HCT116 (cell line): ENCODE data around the gene PLEKHO2. TPM values are rescaled to one million over a fixed set of nuclear protein-coding genes. Genes with fewer than 3 reads are reported as not detected.

ENCODE experiments used
- ATAC-seq: fragments of 200-7000 bp; cut with Tn5 transposase; 2 replicates; pipeline ENCODE4 v1.9.1; 2020; ENCODE audit warnings: mild to moderate bottlenecking, moderate library complexity
- BruUV-seq: library from RNA; stranded (reverse); fragments of 400-500 nt; replicated peaks from 2 replicates; lab custom pipeline; 2021; lab: Mats Ljungman, UMichigan
- CTCF ChIA-PET: fragments of 300-600 bp; sonication (Branson Sonifier 250); formaldehyde crosslinking; loops from one replicate; lab custom pipeline; 2021; ENCODE audit warnings: antibody characterized with exemption; lab: Charles Lee
- POLR2A ChIA-PET: fragments of 300-600, 350-600 bp; sonication (Branson Sonifier 250); formaldehyde crosslinking; loops from one replicate; lab custom pipeline; 2021; ENCODE audit warnings: antibody characterized with exemption; lab: Charles Lee
- RAD21 ChIA-PET, 2 experiments: fragments of 300-600 bp; sonication (Branson Sonifier 250); formaldehyde crosslinking; loops; one replicate each; lab custom pipeline; 2023; ENCODE audit warnings: low total read pairs in 2 of 2; ENCODE audit not compliant: uncharacterized antibody in 2 of 2, unreplicated experiment in 2 of 2, low non-redundant PET in 1 of 2; lab: Charles Lee
- DNase-seq: peaks from one replicate; pipeline ENCODE4 v3.0.0-alpha.2; 2010; ENCODE audit warnings: low read depth, low spot score
- H2AFZ ChIP-seq: fragments of 200-600 bp; shearing (Covaris generic), sonication (generic); 2 replicates; pipeline ENCODE4 v1.6.1; 2017; ENCODE audit warnings: low read depth, mixed run types, mixed read lengths, antibody characterized with exemption, low read length; ENCODE audit not compliant: poor library complexity, severe bottlenecking
- H3K27ac ChIP-seq: 2 replicates; pipeline ENCODE4 v1.5.1; 2012; ENCODE audit warnings: low read depth, low read length
- H3K27me3 ChIP-seq: fragments of 200-600 bp; sonication (generic); 2 replicates; pipeline ENCODE4 v1.6.1; 2016; ENCODE audit warnings: mixed run types, low read length, mixed read lengths; ENCODE audit not compliant: insufficient read depth
- H3K36me3 ChIP-seq, 2 experiments: fragments of 200-500 bp in 1 of 2; fragments of 200-600 bp in 1 of 2; sonication (Bioruptor generic) in 1 of 2; sonication (generic) in 1 of 2; 2 replicates each; pipeline versions ENCODE4 v1.5.1 to v1.6.1; 2014 to 2016; ENCODE audit warnings: low read length in 2 of 2, inconsistent platforms in 1 of 2, mixed read lengths in 1 of 2, mixed run types in 1 of 2; ENCODE audit not compliant: insufficient read depth in 2 of 2, control insufficient read depth in 1 of 2
- H3K4me1 ChIP-seq, 2 experiments: fragments of 200-600 bp in 1 of 2; sonication (generic) in 1 of 2; 2 replicates each; pipeline versions ENCODE4 v1.5.1 to v1.6.1; 2012 to 2017; ENCODE audit warnings: low read length in 2 of 2, inconsistent platforms in 1 of 2, mild to moderate bottlenecking in 1 of 2, mixed read lengths in 1 of 2, mixed run types in 1 of 2, moderate library complexity in 1 of 2; ENCODE audit not compliant: insufficient read depth in 2 of 2, control insufficient read depth in 1 of 2
- H3K4me2 ChIP-seq: fragments of 200-600 bp; sonication (generic); 2 replicates; pipeline ENCODE4 v1.6.1; 2017; ENCODE audit warnings: mixed run types, low read length, mixed read lengths
- H3K4me3 ChIP-seq, 2 experiments: fragments of 200-600 bp in 1 of 2; sonication (generic) in 1 of 2; replicated peaks in 1 of 2; 2 replicates each; pipeline ENCODE4 v1.5.1; 2011 to 2016; ENCODE audit warnings: low read length in 2 of 2, control low read depth in 1 of 2, low read depth in 1 of 2, mild to moderate bottlenecking in 1 of 2, mixed read lengths in 1 of 2, mixed run types in 1 of 2
- H3K79me2 ChIP-seq: fragments of 200-600 bp; sonication (generic); 2 replicates; pipeline ENCODE4 v1.6.1; 2017; ENCODE audit warnings: mild to moderate bottlenecking, mixed run types, low read length, moderate library complexity, mixed read lengths; ENCODE audit not compliant: insufficient read depth
- H3K9ac ChIP-seq: fragments of 200-600 bp; sonication (generic); 2 replicates; pipeline ENCODE4 v1.6.1; 2016; ENCODE audit warnings: low read length, mixed read lengths
- H3K9me2 ChIP-seq: fragments of 200-600 bp; sonication (generic), shearing (Covaris generic); 2 replicates; pipeline ENCODE4 v1.6.1; 2017; ENCODE audit warnings: mixed run types, mild to moderate bottlenecking, moderate library complexity; ENCODE audit not compliant: insufficient read depth
- H3K9me3 ChIP-seq, 2 experiments: fragments of 200-500 bp in 1 of 2; fragments of 200-600 bp in 1 of 2; sonication (Bioruptor generic) in 1 of 2; sonication (generic) in 1 of 2; 2 replicates each; pipeline ENCODE4 v1.6.1; 2014 to 2017; ENCODE audit warnings: low read length in 2 of 2, mixed read lengths in 2 of 2, inconsistent platforms in 1 of 2, low read depth in 1 of 2, mild to moderate bottlenecking in 1 of 2, mixed run types in 1 of 2, moderate library complexity in 1 of 2; ENCODE audit not compliant: control insufficient read depth in 1 of 2, insufficient read depth in 1 of 2
- H4K20me1 ChIP-seq: fragments of 200-600 bp; sonication (generic), shearing (Covaris generic); 2 replicates; pipeline ENCODE4 v1.6.1; 2017; ENCODE audit warnings: mixed run types, mild to moderate bottlenecking, moderate library complexity; ENCODE audit not compliant: insufficient read depth
- ATF3 ChIP-seq: IDR thresholded peaks from 2 replicates; pipeline ENCODE4 v1.6.1; 2012
- CEBPB ChIP-seq: IDR thresholded peaks from 2 replicates; pipeline ENCODE4 v1.6.1; 2012; ENCODE audit warnings: low read depth
- CTCF ChIP-seq, 3 experiments: fragments of 200-600 bp in 1 of 3; sonication (generic) in 1 of 3; IDR thresholded peaks in 2 of 3; conservative IDR thresholded peaks in 1 of 3; 2 replicates each; pipeline ENCODE4 v1.5.1; 2012 to 2017; ENCODE audit warnings: low read depth in 2 of 3, low read length in 2 of 3, antibody characterized with exemption in 1 of 3, borderline replicate concordance in 1 of 3, control low read depth in 1 of 3, mild to moderate bottlenecking in 1 of 3, mixed read lengths in 1 of 3, mixed run types in 1 of 3, moderate library complexity in 1 of 3; ENCODE audit not compliant: insufficient read depth in 1 of 3
- ELF1 ChIP-seq: IDR thresholded peaks from 2 replicates; pipeline ENCODE4 v1.6.1; 2012; ENCODE audit warnings: low read depth, borderline replicate concordance
- EZH2 ChIP-seq: fragments of 200-600 bp; sonication (generic); IDR thresholded peaks from 2 replicates; pipeline ENCODE4 v1.6.1; 2017; ENCODE audit warnings: antibody characterized with exemption, mixed run types
- EZH2phosphoT487 ChIP-seq: fragments of 200-600 bp; IDR thresholded peaks from 2 replicates; pipeline ENCODE4 v1.6.1; 2018; ENCODE audit warnings: antibody characterized with exemption, borderline replicate concordance
- FOSL1 ChIP-seq: IDR thresholded peaks from 2 replicates; pipeline ENCODE4 v1.6.1; 2012; ENCODE audit warnings: low read depth
- JUND ChIP-seq: IDR thresholded peaks from 2 replicates; pipeline ENCODE4 v1.6.1; 2012
- POLR2A ChIP-seq: IDR thresholded peaks from 2 replicates; pipeline ENCODE4 v1.7.0; 2011; ENCODE audit warnings: borderline replicate concordance; ENCODE audit not compliant: insufficient read depth, insufficient read length; ENCODE audit errors: extremely low read depth
- POLR2AphosphoS5 ChIP-seq: IDR thresholded peaks from 2 replicates; pipeline ENCODE4 v1.6.1; 2011; ENCODE audit warnings: mild to moderate bottlenecking, low read depth, low read length, moderate library complexity
- RAD21 ChIP-seq: IDR thresholded peaks from 2 replicates; pipeline ENCODE4 v1.6.1; 2012; ENCODE audit warnings: low read depth, mild to moderate bottlenecking
- SP1 ChIP-seq: IDR thresholded peaks from 2 replicates; pipeline ENCODE4 v1.6.1; 2012; ENCODE audit warnings: low read depth
- TCF7L2 ChIP-seq: IDR thresholded peaks from 2 replicates; pipeline ENCODE4 v1.7.0; 2011; ENCODE audit warnings: borderline replicate concordance, inconsistent platforms; ENCODE audit not compliant: insufficient read depth, insufficient read length; ENCODE audit errors: extremely low read depth
- YY1 ChIP-seq: IDR thresholded peaks from 2 replicates; pipeline ENCODE4 v1.6.1; 2011; ENCODE audit warnings: low read length, low read depth, moderate library complexity, mild to moderate bottlenecking; ENCODE audit not compliant: insufficient replicate concordance; ENCODE audit errors: extremely low read depth
- ZFX ChIP-seq: fragments of 450-650 bp; IDR thresholded peaks from 2 replicates; pipeline ENCODE4 v1.6.1; 2017
- ZNF274 ChIP-seq: fragments of 200-500 bp; sonication (Bioruptor generic); IDR thresholded peaks from 2 replicates; pipeline ENCODE4 v1.6.1; 2014; ENCODE audit warnings: mild to moderate bottlenecking, low read depth, low read length, inconsistent platforms
- intact Hi-C: fragments of 100-400 bp; cut with micrococcal nuclease; formaldehyde crosslinking; loops from 2 replicates; pipeline ENCODE4 v1.10.0; 2022
- total RNA-seq: library from RNA; stranded (reverse); gene quantifications from one replicate; pipeline ENCODE4 v1.2.1, GENCODE V29; 2021; ENCODE audit not compliant: unreplicated experiment
- TF ChIP-seq, protein P1 (sequence below): IDR thresholded peaks from 2 replicates; pipeline ENCODE4 v1.6.1; 2012; ENCODE audit warnings: low read depth
- TF ChIP-seq, protein P2 (sequence below): IDR thresholded peaks from 2 replicates; pipeline ENCODE4 v1.6.1; 2011; ENCODE audit warnings: mild to moderate bottlenecking, low read length, moderate library complexity; ENCODE audit not compliant: insufficient replicate concordance; ENCODE audit errors: extremely low read depth

PLEKHO2 gene
- total RNA-seq, 1 experiment from 2014 or later, result 8.0 TPM

- Histone ChIP-seq H3K4me3 (no peak overlapping the region), H2AFZ (no peak overlapping the region), H3K36me3 (no peaks in the 10 kb centered on the region), H3K4me2 (no peak overlapping the region; the same call in 1 of the 2 replicates), H3K27ac (no peak overlapping the region), H3K9me2 (no peaks in the 10 kb centered on the region), H3K9me3 (no peaks in the 10 kb centered on the region), H3K4me1 (peaks cover 14 to 29% of the 10 kb centered on the region in 2 experiments), H4K20me1 (no peaks in the 10 kb centered on the region), H3K9ac (no peak overlapping the region), H3K79me2 (no peaks in the 10 kb centered on the region), H3K27me3 (no peaks in the 10 kb centered on the region)
- CTCF ChIA-PET, result no interaction called here
- no peak for ATAC-seq
- DNase-seq, result no peak
- POLR2A ChIA-PET, result no interaction called here
- RAD21 ChIA-PET, result no interaction called here
- intact Hi-C loops, result no loop called here
- no TSS peak for BruUV-seq
- TF ChIP-seq POLR2AphosphoS5 (no peak), FOSL1 (no peak), TCF7L2 (no peak), SP1 (no peak), POLR2A (no peak), EZH2phosphoT487 (no peak), CEBPB (no peak), JUND (no peak), ZNF274 (no peak), YY1 (no peak), RAD21 (no peak), ZFX (no peak), CTCF (IDR thresholded peaks at IDR 0.05 in 2 of 3, conservative IDR thresholded peaks at IDR 0.05 in 1 of 3; ENCODE audit: borderline replicate concordance in 1 of 3, insufficient read depth in 1 of 3, low read depth in 2 of 3, low read length in 2 of 3) (no peak), ELF1 (no peak), ATF3 (no peak), EZH2 (no peak)
- TF ChIP-seq, protein P1, sequence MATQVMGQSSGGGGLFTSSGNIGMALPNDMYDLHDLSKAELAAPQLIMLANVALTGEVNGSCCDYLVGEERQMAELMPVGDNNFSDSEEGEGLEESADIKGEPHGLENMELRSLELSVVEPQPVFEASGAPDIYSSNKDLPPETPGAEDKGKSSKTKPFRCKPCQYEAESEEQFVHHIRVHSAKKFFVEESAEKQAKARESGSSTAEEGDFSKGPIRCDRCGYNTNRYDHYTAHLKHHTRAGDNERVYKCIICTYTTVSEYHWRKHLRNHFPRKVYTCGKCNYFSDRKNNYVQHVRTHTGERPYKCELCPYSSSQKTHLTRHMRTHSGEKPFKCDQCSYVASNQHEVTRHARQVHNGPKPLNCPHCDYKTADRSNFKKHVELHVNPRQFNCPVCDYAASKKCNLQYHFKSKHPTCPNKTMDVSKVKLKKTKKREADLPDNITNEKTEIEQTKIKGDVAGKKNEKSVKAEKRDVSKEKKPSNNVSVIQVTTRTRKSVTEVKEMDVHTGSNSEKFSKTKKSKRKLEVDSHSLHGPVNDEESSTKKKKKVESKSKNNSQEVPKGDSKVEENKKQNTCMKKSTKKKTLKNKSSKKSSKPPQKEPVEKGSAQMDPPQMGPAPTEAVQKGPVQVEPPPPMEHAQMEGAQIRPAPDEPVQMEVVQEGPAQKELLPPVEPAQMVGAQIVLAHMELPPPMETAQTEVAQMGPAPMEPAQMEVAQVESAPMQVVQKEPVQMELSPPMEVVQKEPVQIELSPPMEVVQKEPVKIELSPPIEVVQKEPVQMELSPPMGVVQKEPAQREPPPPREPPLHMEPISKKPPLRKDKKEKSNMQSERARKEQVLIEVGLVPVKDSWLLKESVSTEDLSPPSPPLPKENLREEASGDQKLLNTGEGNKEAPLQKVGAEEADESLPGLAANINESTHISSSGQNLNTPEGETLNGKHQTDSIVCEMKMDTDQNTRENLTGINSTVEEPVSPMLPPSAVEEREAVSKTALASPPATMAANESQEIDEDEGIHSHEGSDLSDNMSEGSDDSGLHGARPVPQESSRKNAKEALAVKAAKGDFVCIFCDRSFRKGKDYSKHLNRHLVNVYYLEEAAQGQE, result no peak
- TF ChIP-seq, protein P2, sequence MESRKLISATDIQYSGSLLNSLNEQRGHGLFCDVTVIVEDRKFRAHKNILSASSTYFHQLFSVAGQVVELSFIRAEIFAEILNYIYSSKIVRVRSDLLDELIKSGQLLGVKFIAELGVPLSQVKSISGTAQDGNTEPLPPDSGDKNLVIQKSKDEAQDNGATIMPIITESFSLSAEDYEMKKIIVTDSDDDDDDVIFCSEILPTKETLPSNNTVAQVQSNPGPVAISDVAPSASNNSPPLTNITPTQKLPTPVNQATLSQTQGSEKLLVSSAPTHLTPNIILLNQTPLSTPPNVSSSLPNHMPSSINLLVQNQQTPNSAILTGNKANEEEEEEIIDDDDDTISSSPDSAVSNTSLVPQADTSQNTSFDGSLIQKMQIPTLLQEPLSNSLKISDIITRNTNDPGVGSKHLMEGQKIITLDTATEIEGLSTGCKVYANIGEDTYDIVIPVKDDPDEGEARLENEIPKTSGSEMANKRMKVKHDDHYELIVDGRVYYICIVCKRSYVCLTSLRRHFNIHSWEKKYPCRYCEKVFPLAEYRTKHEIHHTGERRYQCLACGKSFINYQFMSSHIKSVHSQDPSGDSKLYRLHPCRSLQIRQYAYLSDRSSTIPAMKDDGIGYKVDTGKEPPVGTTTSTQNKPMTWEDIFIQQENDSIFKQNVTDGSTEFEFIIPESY, result no peak
- TF ChIP-seq, all 23 proteins: peak for 0
These were observed 43.0 kb downstream of the PLEKHO2 start for GRCh38 chr15:64884679-64885078.
